GM23338 (cell line): ENCODE measurements around the gene M1AP. TPM values are rescaled to one million over a fixed set of nuclear protein-coding genes. Genes with fewer than 3 reads are reported as not detected.

Source experiments
- ATAC-seq: fragments of 200-7000 bp; cut with Tn5 transposase; 3 replicates; pipeline ENCODE4 v1.9.1; 2020
- DNase-seq: peaks from one replicate; pipeline ENCODE4 v3.0.0-alpha.2; 2015; ENCODE audit warnings: low spot score
- H2AFZ ChIP-seq: fragments of 200-600 bp; sonication (generic); 2 replicates; pipeline ENCODE4 v1.8.0; 2016; ENCODE audit warnings: antibody characterized with exemption, mild to moderate bottlenecking, moderate library complexity
- H3F3A ChIP-seq: fragments of 200-600 bp; sonication (generic); replicated peaks from 2 replicates; pipeline ENCODE4 v1.8.0; 2017; ENCODE audit warnings: antibody characterized with exemption, mixed run types, low read depth
- H3K27ac ChIP-seq: fragments of 200-600 bp; sonication (generic); 2 replicates; pipeline ENCODE4 v1.6.1; 2016; ENCODE audit warnings: low read depth
- H3K27me3 ChIP-seq: fragments of 200-600 bp; sonication (generic); 2 replicates; pipeline ENCODE4 v1.8.0; 2016; ENCODE audit warnings: mild to moderate bottlenecking, mixed run types, moderate library complexity; ENCODE audit not compliant: insufficient read depth
- H3K36me3 ChIP-seq: fragments of 200-600 bp; sonication (generic); 2 replicates; pipeline ENCODE4 v1.8.0; 2016; ENCODE audit warnings: mild to moderate bottlenecking; ENCODE audit not compliant: insufficient read depth
- H3K4me1 ChIP-seq: fragments of 200-600 bp; sonication (generic); 2 replicates; pipeline ENCODE4 v1.8.0; 2016; ENCODE audit warnings: mild to moderate bottlenecking, moderate library complexity; ENCODE audit not compliant: insufficient read depth
- H3K4me2 ChIP-seq: fragments of 200-600 bp; sonication (generic); 2 replicates; pipeline ENCODE4 v1.7.1; 2017; ENCODE audit warnings: mixed run types
- H3K4me3 ChIP-seq: fragments of 200-600 bp; sonication (generic); 2 replicates; pipeline ENCODE4 v1.6.1; 2016; ENCODE audit warnings: mixed run types
- H3K79me2 ChIP-seq: fragments of 200-600 bp; sonication (generic); replicated peaks from 2 replicates; pipeline ENCODE4 v1.8.0; 2017; ENCODE audit warnings: mild to moderate bottlenecking; ENCODE audit not compliant: insufficient read depth
- H3K9me2 ChIP-seq: fragments of 200-600 bp; sonication (generic); 2 replicates; pipeline ENCODE4 v1.8.0; 2017; ENCODE audit not compliant: insufficient read depth
- H4K20me1 ChIP-seq: fragments of 200-600 bp; sonication (generic); replicated peaks from 2 replicates; pipeline ENCODE4 v1.8.0; 2017; ENCODE audit warnings: mild to moderate bottlenecking; ENCODE audit not compliant: insufficient read depth
- H3K27ac Mint-ChIP-seq: 2 replicates; pipeline ENCODE4 v1.8.0; 2020; ENCODE audit warnings: inconsistent platforms, mild to moderate bottlenecking, moderate library complexity, mixed read lengths
- H3K27me3 Mint-ChIP-seq: 3 replicates; pipeline ENCODE4 v1.8.0; 2022; ENCODE audit warnings: low read depth, mild to moderate bottlenecking, moderate library complexity, mixed read lengths, inconsistent platforms; ENCODE audit not compliant: insufficient read depth, poor library complexity
- H3K36me3 Mint-ChIP-seq: 3 replicates; pipeline ENCODE4 v1.8.0; 2021; ENCODE audit warnings: low read depth, mild to moderate bottlenecking, inconsistent platforms, moderate library complexity, mixed read lengths
- H3K4me1 Mint-ChIP-seq: 3 replicates; pipeline ENCODE4 v1.8.0; 2020; ENCODE audit warnings: mild to moderate bottlenecking, inconsistent platforms, mixed read lengths
- H3K4me3 Mint-ChIP-seq: 3 replicates; pipeline ENCODE4 v1.8.0; 2021; ENCODE audit warnings: moderate library complexity, mild to moderate bottlenecking, inconsistent platforms, mixed read lengths
- H3K9me3 Mint-ChIP-seq: 3 replicates; pipeline ENCODE4 v1.8.0; 2020; ENCODE audit warnings: moderate library complexity, mild to moderate bottlenecking, inconsistent platforms, mixed read lengths
- CREB1 ChIP-seq: fragments of 250-450 bp; sonication (Bioruptor Pico); IDR thresholded peaks from 2 replicates; pipeline ENCODE4 v1.5.0; 2020; ENCODE audit warnings: low read depth, mild to moderate bottlenecking, moderate library complexity
- ETS1 ChIP-seq: IDR thresholded peaks from 2 replicates; pipeline ENCODE4 v1.6.1; 2016; ENCODE audit warnings: antibody characterized with exemption
- EZH2 ChIP-seq: fragments of 200-600 bp; sonication (generic); IDR thresholded peaks from one replicate; pipeline ENCODE4 v1.8.0; 2017; ENCODE audit warnings: antibody characterized with exemption, mild to moderate bottlenecking, low read depth; ENCODE audit not compliant: unreplicated experiment
- EZH2phosphoT487 ChIP-seq: fragments of 200-600 bp; sonication (generic); IDR thresholded peaks from one replicate; pipeline ENCODE4 v1.8.1; 2018; ENCODE audit warnings: antibody characterized with exemption; ENCODE audit not compliant: unreplicated experiment
- JUNB ChIP-seq: IDR thresholded peaks from one replicate; pipeline ENCODE4 v1.6.1; 2016; ENCODE audit warnings: antibody characterized with exemption; ENCODE audit not compliant: unreplicated experiment
- STAT1 ChIP-seq: IDR thresholded peaks from one replicate; pipeline ENCODE4 v1.6.1; 2016; ENCODE audit warnings: antibody characterized with exemption; ENCODE audit not compliant: unreplicated experiment
- ZNF331 ChIP-seq: fragments of 250-450 bp; sonication (Bioruptor Pico); IDR thresholded peaks from 2 replicates; pipeline ENCODE4 v1.5.0; 2020; ENCODE audit warnings: low read depth, mild to moderate bottlenecking, moderate library complexity
- ZNF462 ChIP-seq: fragments of 250-450 bp; sonication (Bioruptor Pico); IDR thresholded peaks from 2 replicates; pipeline ENCODE4 v1.5.0; 2020; ENCODE audit warnings: mild to moderate bottlenecking, moderate library complexity
- polyA plus RNA-seq: library from polyadenylated mRNA; unstranded; fragments of >200 nt; fragmentation: Nextera tagmentation; extraction: Ambion mirVana; gene quantifications from 2 replicates; pipeline ENCODE4 v1.2.1, GENCODE V29; 2016
- total RNA-seq: library from RNA; depleted of rRNA; stranded (reverse); fragments of >200 nt; shearing (Covaris generic); gene quantifications from 2 replicates; pipeline ENCODE4 v1.2.3, GENCODE V29; 2014

M1AP gene
- total and polyA plus RNA-seq, 2 experiments from 2014 or later: 5.1 to 12.1 TPM

GRCh38 chr2:74696829-74697228, 48.7 kb upstream of the M1AP start (continued):
- no peak for TF ChIP-seq ZNF462
- TF ChIP-seq EZH2phosphoT487: no peak

- H3K36me3 Mint-ChIP-seq: no peaks in the 10 kb centered on the region
- TF ChIP-seq ZNF462 (no peak), EZH2 (no peak), ZNF331 (CRISPR knock-in tag) (no peak), ETS1 (no peak), CREB1 (CRISPR knock-in tag) (no peak), JUNB (no peak), STAT1 (no peak)
Measured at GRCh38 chr2:74695663-74696062, 47.5 kb upstream of the M1AP start.

More at GRCh38 chr2:74695663-74696062, 47.5 kb upstream of the M1AP start:
- Histone ChIP-seq H3K27ac (no peak overlapping the region), H2AFZ (no peak overlapping the region), H3K4me3 (no peak overlapping the region), H3K4me2 (no peak overlapping the region), H3K36me3 (no peaks in the 10 kb centered on the region), H3K79me2 (no peaks in the 10 kb centered on the region), H4K20me1 (no peaks in the 10 kb centered on the region), H3K27me3 (no peaks in the 10 kb centered on the region), H3F3A (no peaks in the 10 kb centered on the region), H3K9me2 (peaks cover 27% of the 10 kb centered on the region), H3K4me1 (no peaks in the 10 kb centered on the region)
- H3K4me1 Mint-ChIP-seq: no peaks in the 10 kb centered on the region
- no peaks in the 10 kb centered on the region for H3K9me3 Mint-ChIP-seq
- H3K27ac Mint-ChIP-seq: no peak overlapping the region
- peaks cover 8% of the 10 kb centered on the region for H3K27me3 Mint-ChIP-seq
- DNase-seq: no peak
- no peak for ATAC-seq
- no peak overlapping the region for H3K4me3 Mint-ChIP-seq
